ENCODE measurements around the gene UGT1A3.

DNA sequence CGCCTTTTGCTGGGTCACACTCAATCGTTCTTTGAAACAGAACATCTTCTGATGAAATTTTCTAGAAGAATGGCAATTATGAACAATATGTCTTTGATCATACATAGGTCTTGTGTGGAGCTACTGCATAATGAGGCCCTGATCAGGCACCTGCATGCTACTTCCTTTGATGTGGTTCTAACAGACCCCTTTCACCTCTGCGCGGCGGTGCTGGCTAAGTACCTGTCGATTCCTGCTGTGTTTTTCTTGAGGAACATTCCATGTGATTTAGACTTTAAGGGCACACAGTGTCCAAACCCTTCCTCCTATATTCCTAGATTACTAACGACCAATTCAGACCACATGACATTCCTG, 15.6 kb upstream of the UGT1A3 start:
- TF ChIP-seq POLR2A (IDR thresholded peaks at IDR 0.05; ENCODE audit: low read depth, low read length) = no peak
- TF ChIP-seq POLR2AphosphoS5 (IDR thresholded peaks at IDR 0.05; ENCODE audit: low read depth, low read length) = no peak
- no peak for TF ChIP-seq TAF1 (IDR thresholded peaks at IDR 0.05; ENCODE audit: low read depth, low read length)
- TF ChIP-seq SPI1 (IDR thresholded peaks at IDR 0.05; ENCODE audit: low read depth, low read length) = no peak
- TF ChIP-seq POU2F2 (IDR thresholded peaks at IDR 0.05; ENCODE audit: low read depth, low read length) = no peak
- TF ChIP-seq PAX5 (IDR thresholded peaks at IDR 0.05; ENCODE audit: insufficient read depth, low read length, severe bottlenecking) = no peak
